IMR-90 (cell line): ENCODE results near the gene RBMS3. TPM values are rescaled to one million over a fixed set of nuclear protein-coding genes. Genes with fewer than 3 reads are reported as not detected.
A peak's percentile ranks its signal among the peaks of the same experiment; 100 is the strongest.

Source experiments
- ATAC-seq: fragments of 200-7000 bp; cut with Tn5 transposase; 2 replicates; pipeline ENCODE4 v1.9.1; 2020; ENCODE audit warnings: low read depth, mild to moderate bottlenecking, moderate library complexity
- BruUV-seq: library from RNA; stranded (reverse); fragments of 400-500 nt; replicated peaks from 2 replicates; lab custom pipeline; 2021; lab: Mats Ljungman, UMichigan
- CTCF ChIA-PET: fragments of 300-600 bp; formaldehyde crosslinking; extraction: SDS; loops from one replicate; lab custom pipeline; 2021; ENCODE audit warnings: antibody characterized with exemption; lab: Yijun Ruan, JAX
- POLR2A ChIA-PET: fragments of 300-600 bp; sonication (Branson Sonifier 250); formaldehyde crosslinking; loops from one replicate; lab custom pipeline; 2022; ENCODE audit warnings: antibody characterized with exemption; ENCODE audit not compliant: unreplicated experiment; lab: Charles Lee
- DNase-seq: peaks from one replicate; pipeline ENCODE4 v3.0.0; 2013
- H2AFZ ChIP-seq: replicated peaks from 2 replicates; pipeline ENCODE3; 2013; ENCODE audit warnings: low read length, mild to moderate bottlenecking; ENCODE audit not compliant: poor library complexity
- H2AK5ac ChIP-seq: 2 replicates; pipeline ENCODE4 v1.6.1; 2013; ENCODE audit warnings: low read depth, low read length, inconsistent platforms
- H2AK9ac ChIP-seq: replicated peaks from 2 replicates; pipeline ENCODE3; 2013; ENCODE audit warnings: mild to moderate bottlenecking, low read depth, low read length, moderate library complexity; ENCODE audit not compliant: poor library complexity
- H2BK120ac ChIP-seq: 2 replicates; pipeline ENCODE4 v1.6.1; 2013; ENCODE audit warnings: low read depth, low read length, inconsistent platforms
- H2BK15ac ChIP-seq: 3 replicates; pipeline ENCODE4 v1.6.1; 2013; ENCODE audit warnings: low read depth, low read length, inconsistent platforms
- H2BK20ac ChIP-seq: 2 replicates; pipeline ENCODE4 v1.6.1; 2013; ENCODE audit warnings: low read depth, mild to moderate bottlenecking, inconsistent platforms, low read length, moderate library complexity
- H2BK5ac ChIP-seq: 2 replicates; pipeline ENCODE4 v1.6.1; 2013; ENCODE audit warnings: mild to moderate bottlenecking, low read depth, low read length, inconsistent platforms; ENCODE audit not compliant: poor library complexity, severe bottlenecking
- H3K14ac ChIP-seq: replicated peaks from 2 replicates; pipeline ENCODE4 v1.6.1; 2013; ENCODE audit warnings: low read depth, low read length, inconsistent platforms
- H3K18ac ChIP-seq: 2 replicates; pipeline ENCODE4 v1.6.1; 2013; ENCODE audit warnings: low read depth, low read length, control low read depth
- H3K23ac ChIP-seq: 2 replicates; pipeline ENCODE4 v1.6.1; 2013; ENCODE audit warnings: low read depth, low read length, inconsistent platforms
- H3K27ac ChIP-seq: 2 replicates; pipeline ENCODE4 v1.5.1; 2013; ENCODE audit warnings: mild to moderate bottlenecking, control low read depth, low read length; ENCODE audit not compliant: insufficient read depth
- H3K27me3 ChIP-seq: 2 replicates; pipeline ENCODE4 v1.6.1; 2013; ENCODE audit warnings: low read length; ENCODE audit not compliant: control insufficient read depth, insufficient read depth
- H3K36me3 ChIP-seq: 2 replicates; pipeline ENCODE4 v1.6.1; 2013; ENCODE audit warnings: low read length, mixed read lengths; ENCODE audit not compliant: control insufficient read depth, insufficient read depth
- H3K4ac ChIP-seq: 2 replicates; pipeline ENCODE4 v1.6.1; 2013; ENCODE audit warnings: low read depth, low read length, inconsistent platforms
- H3K4me1 ChIP-seq: 2 replicates; pipeline ENCODE4 v1.6.1; 2013; ENCODE audit warnings: low read length, mixed read lengths; ENCODE audit not compliant: control insufficient read depth, insufficient read depth
- H3K4me2 ChIP-seq: 2 replicates; pipeline ENCODE4 v1.6.1; 2013; ENCODE audit warnings: low read depth, mild to moderate bottlenecking, control low read depth, low read length, moderate library complexity
- H3K4me3 ChIP-seq: 2 replicates; pipeline ENCODE4 v1.5.1; 2013; ENCODE audit warnings: low read depth, mild to moderate bottlenecking, control low read depth, low read length, moderate library complexity; ENCODE audit not compliant: insufficient read depth
- H3K56ac ChIP-seq: 2 replicates; pipeline ENCODE4 v1.6.1; 2013; ENCODE audit warnings: low read length, inconsistent platforms; ENCODE audit not compliant: insufficient read depth; ENCODE audit errors: extremely low read depth
- H3K79me1 ChIP-seq, 2 experiments: 2 replicates each; pipeline ENCODE4 v1.6.1; 2013; ENCODE audit warnings: low read length in 2 of 2, inconsistent platforms in 1 of 2, low read depth in 1 of 2
- H3K9ac ChIP-seq: 2 replicates; pipeline ENCODE4 v1.6.1; 2013; ENCODE audit warnings: low read depth, low read length, control low read depth
- H3K9me1 ChIP-seq: 2 replicates; pipeline ENCODE4 v1.6.1; 2013; ENCODE audit warnings: low read length, inconsistent platforms; ENCODE audit not compliant: insufficient read depth
- H3K9me3 ChIP-seq: 2 replicates; pipeline ENCODE4 v1.6.1; 2013; ENCODE audit warnings: low read length; ENCODE audit not compliant: control insufficient read depth, insufficient read depth
- H4K20me1 ChIP-seq: 2 replicates; pipeline ENCODE4 v1.6.1; 2013; ENCODE audit warnings: low read length, inconsistent platforms; ENCODE audit not compliant: insufficient read depth
- H4K5ac ChIP-seq: 2 replicates; pipeline ENCODE4 v1.6.1; 2013; ENCODE audit warnings: mild to moderate bottlenecking, low read depth, low read length, control low read depth
- H4K8ac ChIP-seq, 2 experiments: 2 replicates each; pipeline ENCODE4 v1.6.1; 2013; ENCODE audit warnings: low read depth in 2 of 2, low read length in 2 of 2, control low read depth in 1 of 2, inconsistent platforms in 1 of 2
- H4K91ac ChIP-seq: 2 replicates; pipeline ENCODE4 v1.6.1; 2013; ENCODE audit warnings: low read depth, low read length, inconsistent platforms; ENCODE audit not compliant: insufficient read depth
- BHLHE40 ChIP-seq: fragments of 150-350 bp; IDR thresholded peaks from 2 replicates; pipeline ENCODE4 v1.6.1; 2016; ENCODE audit warnings: mild to moderate bottlenecking, low read depth, low read length
- CEBPB ChIP-seq: IDR thresholded peaks from 2 replicates; pipeline ENCODE4 v1.6.1; 2012; ENCODE audit warnings: low read depth, low read length, improper control_type of control experiment
- CHD1 ChIP-seq: IDR thresholded peaks from 2 replicates; pipeline ENCODE4 v1.6.1; 2012; ENCODE audit warnings: low read depth, low read length, improper control_type of control experiment
- FOS ChIP-seq: fragments of 150-350 bp; IDR thresholded peaks from 2 replicates; pipeline ENCODE4 v1.6.1; 2016; ENCODE audit warnings: low read depth, low read length
- MAFK ChIP-seq: IDR thresholded peaks from 2 replicates; pipeline ENCODE4 v1.6.1; 2012; ENCODE audit warnings: low read depth, low read length, improper control_type of control experiment
- MAZ ChIP-seq: IDR thresholded peaks from 2 replicates; pipeline ENCODE4 v1.6.1; 2012; ENCODE audit warnings: low read depth, mild to moderate bottlenecking, low read length, improper control_type of control experiment, moderate library complexity, borderline replicate concordance
- MXI1 ChIP-seq: IDR thresholded peaks from 2 replicates; pipeline ENCODE4 v1.6.1; 2012; ENCODE audit warnings: low read depth, mild to moderate bottlenecking, low read length, moderate library complexity, borderline replicate concordance
- NFE2L2 ChIP-seq: fragments of 150-350 bp; IDR thresholded peaks from 2 replicates; pipeline ENCODE4 v1.6.1; 2016; ENCODE audit warnings: low read depth, mild to moderate bottlenecking, low read length
- POLR2A ChIP-seq: IDR thresholded peaks from 2 replicates; pipeline ENCODE4 v1.6.1; 2012; ENCODE audit warnings: mild to moderate bottlenecking, low read depth, low read length
- RAD21 ChIP-seq: IDR thresholded peaks from 2 replicates; pipeline ENCODE4 v1.6.1; 2012; ENCODE audit warnings: low read length, improper control_type of control experiment
- RCOR1 ChIP-seq: IDR thresholded peaks from 2 replicates; pipeline ENCODE4 v1.6.1; 2012; ENCODE audit warnings: mild to moderate bottlenecking, low read length, improper control_type of control experiment; ENCODE audit not compliant: insufficient replicate concordance
- RFX5 ChIP-seq: IDR thresholded peaks from 2 replicates; pipeline ENCODE4 v1.8.0; 2012; ENCODE audit warnings: low read depth, mild to moderate bottlenecking, low read length, moderate library complexity
- SMC3 ChIP-seq: fragments of 150-350 bp; IDR thresholded peaks from 2 replicates; pipeline ENCODE4 v1.6.1; 2016; ENCODE audit warnings: low read depth, mild to moderate bottlenecking, antibody characterized with exemption, low read length, moderate library complexity
- WGBS, 2 experiments: methylation state at CpG; one replicate each; pipeline versions ENCODE4 v1.1.5 to v1.1.7; 2013; ENCODE audit warnings: missing lambda C conversion rate in 2 of 2; ENCODE audit not compliant: insufficient read length in 1 of 2; ENCODE audit errors: extremely low coverage in 2 of 2; 5-methylcytosine and 5-hydroxymethylcytosine counted together
- dilution Hi-C: fragments of 300-500 bp; cut with HindIII; formaldehyde crosslinking; loops from one replicate; pipeline ENCODE4 v1.14.3; 2018; ENCODE audit warnings: low sequenced_read_pairs; ENCODE audit not compliant: unreplicated experiment
- in situ Hi-C: fragments of 300-500 bp; cut with MboI; formaldehyde crosslinking; loops from 3 replicates; pipeline ENCODE4 v1.14.3; 2019; ENCODE audit warnings: low sequenced_read_pairs, inconsistent platforms, mixed read lengths
- intact Hi-C: fragments of 100-400 bp; cut with micrococcal nuclease; formaldehyde crosslinking; loops from 2 replicates; pipeline ENCODE4 v1.10.0; 2022
- polyA plus RNA-seq, 3 experiments: library from polyadenylated mRNA; depleted of rRNA; stranded (reverse); fragments of >200 nt; gene quantifications; 2 replicates each; pipeline ENCODE4 v1.2.3, GENCODE V29; 2012; ENCODE audit warnings: low replicate concordance in 1 of 3
- total RNA-seq: library from RNA; depleted of rRNA; stranded (reverse); fragments of >200 nt; gene quantifications from 2 replicates; pipeline ENCODE4 v1.2.3, GENCODE V29; 2012
- TF ChIP-seq, protein P1 (sequence below): fragments of 150-350 bp; IDR thresholded peaks from 2 replicates; pipeline ENCODE4 v1.6.1; 2016; ENCODE audit warnings: low read depth, mild to moderate bottlenecking, low read length, moderate library complexity, borderline replicate concordance
- TF ChIP-seq, protein P2 (sequence below): fragments of 150-350 bp; IDR thresholded peaks from 2 replicates; pipeline ENCODE4 v1.6.1; 2017; ENCODE audit warnings: mild to moderate bottlenecking, antibody characterized with exemption, low read length, low read depth
- TF ChIP-seq, protein P3 (sequence below): conservative IDR thresholded peaks from 2 replicates; pipeline ENCODE4 v1.5.1; 2012; ENCODE audit warnings: mild to moderate bottlenecking, low read depth, low read length, improper control_type of control experiment

The RBMS3 gene
- total and polyA plus RNA-seq, 2 of the 4 experiments (the other 2 are of a cell fraction), result 15.2 to 127 TPM

DNA sequence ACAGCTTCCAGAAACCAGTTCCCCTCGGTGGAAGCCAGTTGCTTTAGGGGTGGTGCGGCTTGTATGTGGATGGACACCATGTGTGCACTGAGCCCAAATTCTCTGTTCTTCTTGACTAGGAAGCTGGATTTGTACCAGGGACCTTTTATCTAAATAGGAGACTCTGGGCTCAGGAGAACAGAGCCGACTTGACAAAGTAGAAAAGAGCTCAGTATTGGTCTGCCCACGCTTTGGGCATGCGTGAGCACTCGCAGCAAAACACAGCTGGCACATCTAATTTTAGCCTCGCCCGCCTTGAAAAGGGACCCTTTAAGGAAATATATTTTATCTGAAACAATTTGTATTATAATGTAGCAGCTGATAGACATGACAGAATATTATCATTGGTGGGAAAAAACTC, 1.1 kb upstream of the RBMS3 start:
- no peak for TF ChIP-seq SMC3
- no peak for TF ChIP-seq MXI1
- TF ChIP-seq MAFK, result no peak
- TF ChIP-seq RCOR1, result no peak
- no peak for TF ChIP-seq BHLHE40
- no peak for TF ChIP-seq NFE2L2
- TF ChIP-seq FOS, result no peak
- TF ChIP-seq CEBPB, result no peak
- TF ChIP-seq MAZ, result no peak
- no peak for TF ChIP-seq RFX5
- TF ChIP-seq RAD21, result no peak
- TF ChIP-seq, protein P1, sequence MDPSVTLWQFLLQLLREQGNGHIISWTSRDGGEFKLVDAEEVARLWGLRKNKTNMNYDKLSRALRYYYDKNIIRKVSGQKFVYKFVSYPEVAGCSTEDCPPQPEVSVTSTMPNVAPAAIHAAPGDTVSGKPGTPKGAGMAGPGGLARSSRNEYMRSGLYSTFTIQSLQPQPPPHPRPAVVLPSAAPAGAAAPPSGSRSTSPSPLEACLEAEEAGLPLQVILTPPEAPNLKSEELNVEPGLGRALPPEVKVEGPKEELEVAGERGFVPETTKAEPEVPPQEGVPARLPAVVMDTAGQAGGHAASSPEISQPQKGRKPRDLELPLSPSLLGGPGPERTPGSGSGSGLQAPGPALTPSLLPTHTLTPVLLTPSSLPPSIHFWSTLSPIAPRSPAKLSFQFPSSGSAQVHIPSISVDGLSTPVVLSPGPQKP, result no peak
- TF ChIP-seq, protein P2, sequence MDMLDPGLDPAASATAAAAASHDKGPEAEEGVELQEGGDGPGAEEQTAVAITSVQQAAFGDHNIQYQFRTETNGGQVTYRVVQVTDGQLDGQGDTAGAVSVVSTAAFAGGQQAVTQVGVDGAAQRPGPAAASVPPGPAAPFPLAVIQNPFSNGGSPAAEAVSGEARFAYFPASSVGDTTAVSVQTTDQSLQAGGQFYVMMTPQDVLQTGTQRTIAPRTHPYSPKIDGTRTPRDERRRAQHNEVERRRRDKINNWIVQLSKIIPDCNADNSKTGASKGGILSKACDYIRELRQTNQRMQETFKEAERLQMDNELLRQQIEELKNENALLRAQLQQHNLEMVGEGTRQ, result no peak
- TF ChIP-seq CHD1, result no peak
- no peak for TF ChIP-seq POLR2A
- TF ChIP-seq, protein P3, sequence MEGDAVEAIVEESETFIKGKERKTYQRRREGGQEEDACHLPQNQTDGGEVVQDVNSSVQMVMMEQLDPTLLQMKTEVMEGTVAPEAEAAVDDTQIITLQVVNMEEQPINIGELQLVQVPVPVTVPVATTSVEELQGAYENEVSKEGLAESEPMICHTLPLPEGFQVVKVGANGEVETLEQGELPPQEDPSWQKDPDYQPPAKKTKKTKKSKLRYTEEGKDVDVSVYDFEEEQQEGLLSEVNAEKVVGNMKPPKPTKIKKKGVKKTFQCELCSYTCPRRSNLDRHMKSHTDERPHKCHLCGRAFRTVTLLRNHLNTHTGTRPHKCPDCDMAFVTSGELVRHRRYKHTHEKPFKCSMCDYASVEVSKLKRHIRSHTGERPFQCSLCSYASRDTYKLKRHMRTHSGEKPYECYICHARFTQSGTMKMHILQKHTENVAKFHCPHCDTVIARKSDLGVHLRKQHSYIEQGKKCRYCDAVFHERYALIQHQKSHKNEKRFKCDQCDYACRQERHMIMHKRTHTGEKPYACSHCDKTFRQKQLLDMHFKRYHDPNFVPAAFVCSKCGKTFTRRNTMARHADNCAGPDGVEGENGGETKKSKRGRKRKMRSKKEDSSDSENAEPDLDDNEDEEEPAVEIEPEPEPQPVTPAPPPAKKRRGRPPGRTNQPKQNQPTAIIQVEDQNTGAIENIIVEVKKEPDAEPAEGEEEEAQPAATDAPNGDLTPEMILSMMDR, result no peak
- DNase-seq (peak; percentile 43), ATAC-seq (no peak)
- peaks cover 2% of the 10 kb centered on the region; the same call in 1 of the 2 replicates for H3K9me1 ChIP-seq
- peaks cover 12 to 29% of the 10 kb centered on the region in 2 experiments for H3K79me1 ChIP-seq
- dilution Hi-C loops, result no loop called here
- intact Hi-C loops, result loop anchor here (1.0 to 10.0 kb wide), 16 partner anchors 94 to 917 kb away; no protein-coding TSS in a partner anchor
- peak overlapping the region; percentile 79; the same call in 2 of the 3 replicates for H2BK15ac ChIP-seq
- peaks cover 6% of the 10 kb centered on the region for H3K4me1 ChIP-seq
- peak overlapping the region; percentile 95 for H3K4me2 ChIP-seq
- H4K5ac ChIP-seq, result peak overlapping the region; percentile 69
- no peaks in the 10 kb centered on the region for H3K9me3 ChIP-seq
- peak overlapping the region; percentile 72 for H3K14ac ChIP-seq
- peak overlapping the region; percentile 8 for H3K27ac ChIP-seq
- peak overlapping the region; percentile 54; the same call in 1 of the 2 replicates for H2BK20ac ChIP-seq
- H4K20me1 ChIP-seq, result no peaks in the 10 kb centered on the region
- H2AFZ ChIP-seq, result peak overlapping the region; percentile 33
- H3K36me3 ChIP-seq, result no peaks in the 10 kb centered on the region
- H3K23ac ChIP-seq, result peak overlapping the region; percentile 68; the same call in 1 of the 2 replicates
- H3K27me3 ChIP-seq, result no peaks in the 10 kb centered on the region
- peak overlapping the region; percentile 61 for H4K91ac ChIP-seq
- ChIA-PET POLR2A (no interaction called here), CTCF (interaction anchor here (0.6 to 1.5 kb wide), 6 partner anchors 11 to 426 kb away, joined by 3 to 4 read pairs (median 4); no protein-coding TSS in a partner anchor)
- H2BK5ac ChIP-seq, result peak overlapping the region; percentile 99
- peak overlapping the region; percentile 48 for H2BK120ac ChIP-seq
- H3K18ac ChIP-seq, result peak overlapping the region; percentile 64
- H3K4ac ChIP-seq, result peak overlapping the region; percentile 82
- peak overlapping the region; percentile 76 to 93 for H4K8ac ChIP-seq
- H2AK5ac ChIP-seq, result peak overlapping the region; percentile 83
- 0 out of 2 replicates have a peak overlapping the region, but pooled peaks have one; percentile 42 for H3K56ac ChIP-seq
- no CpG with 5 or more reads among the region's 8 CpGs for WGBS, 2 experiments
- H3K4me3 ChIP-seq, result peak overlapping the region; percentile 36; the same call in 1 of the 2 replicates
- peak overlapping the region; percentile 98 for H3K9ac ChIP-seq
- no peak overlapping the region for H2AK9ac ChIP-seq
- in situ Hi-C loops, result loop anchor here (10.0 kb wide), 2 partner anchors 365 to 485 kb away; no protein-coding TSS in a partner anchor
- no TSS peak for BruUV-seq
